ENCODE results near the gene MTF1.

- TF ChIP-seq POLR2A (IDR thresholded peaks at IDR 0.05; ENCODE audit: low read depth, low read length) (no peak), TAF1 (IDR thresholded peaks at IDR 0.05; ENCODE audit: low read depth, low read length) (no peak)
Observed at GRCh38 chr1:37862330-37862729, 2.9 kb upstream of the MTF1 start.

Data from GM12891 (cell line).